Tongue (tissue), 2 donors: ENCODE data around the gene STX4. TPM values are rescaled to one million over a fixed set of nuclear protein-coding genes. Genes with fewer than 3 reads are reported as not detected.

Experiments used
- DNase-seq: peaks from one replicate; pipeline ENCODE4 v3.0.0-alpha.2; 2015
- total RNA-seq: library from RNA; depleted of rRNA; stranded (reverse); fragments of >200 nt; gene quantifications from one replicate; pipeline ENCODE4 v1.2.3, GENCODE V29; 2014

STX4 gene
- total RNA-seq, 1 donor from 2014 or later: 26.8 TPM

- DNase-seq: no peak
These were observed 34.0 kb downstream of the STX4 start for GRCh38 chr16:31067342-31067741.

GRCh38 chr16:31071861-31072260 is 38.5 kb downstream of the STX4 start:
- DNase-seq: peak; percentile 97

- peak; percentile 51 for DNase-seq
These were observed 39.3 kb downstream of the STX4 start for GRCh38 chr16:31072540-31073141.

- DNase-seq: peak; percentile 97
These were observed 40.0 kb downstream of the STX4 start for GRCh38 chr16:31073142-31073969.

GRCh38 chr16:31073970-31074813 is 40.8 kb downstream of the STX4 start, which contains the start of the genes ZNF646 and ZNF668:
Gene ZNF646 (plus strand): TSS chr16:31074422. CDS start chr16:31076325, 1,903 bp downstream.
Gene ZNF668 (minus strand): TSS chr16:31074240. CDS start chr16:31064459, 9,781 bp downstream.
- DNase-seq: peak; percentile 100

GRCh38 chr16:31074814-31075183 is 41.4 kb downstream of the STX4 start:
- DNase-seq: no peak

- DNase-seq: no peak
These were observed 43.0 kb downstream of the STX4 start for GRCh38 chr16:31076319-31076718.

GRCh38 chr16:31077024-31077423 is 43.7 kb downstream of the STX4 start:
- DNase-seq: no peak

GRCh38 chr16:31077592-31078396 is 44.4 kb downstream of the STX4 start:
- DNase-seq: no peak

- no peak for DNase-seq
These were observed 45.4 kb downstream of the STX4 start for GRCh38 chr16:31078597-31079341.

- no peak for DNase-seq
These were observed 46.1 kb downstream of the STX4 start for GRCh38 chr16:31079342-31079944.

GRCh38 chr16:31080035-31080629 is 46.8 kb downstream of the STX4 start:
- no peak for DNase-seq

- no peak for DNase-seq
These were observed 47.5 kb downstream of the STX4 start for GRCh38 chr16:31080756-31081419.

GRCh38 chr16:31081428-31082351 is 48.3 kb downstream of the STX4 start:
- no peak for DNase-seq

- DNase-seq: no peak
These were observed 49.1 kb downstream of the STX4 start for GRCh38 chr16:31082368-31083045.

GRCh38 chr16:31083081-31083480 is 49.7 kb downstream of the STX4 start:
- no peak for DNase-seq

GRCh38 chr16:31083556-31083955 is 50.2 kb downstream of the STX4 start:
- no peak for DNase-seq

- no peak for DNase-seq
These were observed 50.6 kb downstream of the STX4 start for GRCh38 chr16:31083981-31084380.
